Measurements from ENCODE around the gene BAIAP3. TPM values are rescaled to one million over a fixed set of nuclear protein-coding genes. Genes with fewer than 3 reads are reported as not detected.

BAIAP3 gene
- total and polyA plus RNA-seq, 2 experiments from 2014 or later = 5.2 to 13.0 TPM

- Histone ChIP-seq H3K27ac (ENCODE audit: low read depth) (no peak overlapping the region), H4K20me1 (replicated peaks; ENCODE audit: insufficient read depth) (no peaks in the 10 kb centered on the region; the same call in 1 of the 2 replicates), H3F3A (replicated peaks; ENCODE audit: low read depth) (0 out of 2 replicates have a peak, but pooled peaks cover 5% of the 10 kb centered on the region), H2AFZ (no peak overlapping the region), H3K36me3 (ENCODE audit: insufficient read depth) (no peaks in the 10 kb centered on the region), H3K4me2 (peak overlapping the region; percentile 95), H3K9me2 (ENCODE audit: insufficient read depth) (no peaks in the 10 kb centered on the region), H3K27me3 (ENCODE audit: insufficient read depth) (peaks cover 36% of the 10 kb centered on the region), H3K79me2 (replicated peaks; ENCODE audit: insufficient read depth) (no peaks in the 10 kb centered on the region), H3K4me1 (ENCODE audit: insufficient read depth) (peaks cover 10% of the 10 kb centered on the region), H3K4me3 (peak overlapping the region; percentile 72)
- Mint-ChIP-seq H3K36me3 (ENCODE audit: low read depth) (no peaks in the 10 kb centered on the region), H3K27ac (no peak overlapping the region), H3K4me1 (peaks cover 12% of the 10 kb centered on the region), H3K27me3 (ENCODE audit: insufficient read depth, low read depth, poor library complexity) (peaks cover 33% of the 10 kb centered on the region), H3K9me3 (no peaks in the 10 kb centered on the region), H3K4me3 (peak overlapping the region; percentile 44)
- TF ChIP-seq NANOG (IDR thresholded peaks at IDR 0.05; ENCODE audit: borderline replicate concordance) = no peak
- TF ChIP-seq EZH2phosphoT487 (IDR thresholded peaks at IDR 0.05; ENCODE audit: unreplicated experiment) = no peak
- TF ChIP-seq ZNF462 (CRISPR knock-in tag; IDR thresholded peaks at IDR 0.05) = no peak
- TF ChIP-seq, protein P1, sequence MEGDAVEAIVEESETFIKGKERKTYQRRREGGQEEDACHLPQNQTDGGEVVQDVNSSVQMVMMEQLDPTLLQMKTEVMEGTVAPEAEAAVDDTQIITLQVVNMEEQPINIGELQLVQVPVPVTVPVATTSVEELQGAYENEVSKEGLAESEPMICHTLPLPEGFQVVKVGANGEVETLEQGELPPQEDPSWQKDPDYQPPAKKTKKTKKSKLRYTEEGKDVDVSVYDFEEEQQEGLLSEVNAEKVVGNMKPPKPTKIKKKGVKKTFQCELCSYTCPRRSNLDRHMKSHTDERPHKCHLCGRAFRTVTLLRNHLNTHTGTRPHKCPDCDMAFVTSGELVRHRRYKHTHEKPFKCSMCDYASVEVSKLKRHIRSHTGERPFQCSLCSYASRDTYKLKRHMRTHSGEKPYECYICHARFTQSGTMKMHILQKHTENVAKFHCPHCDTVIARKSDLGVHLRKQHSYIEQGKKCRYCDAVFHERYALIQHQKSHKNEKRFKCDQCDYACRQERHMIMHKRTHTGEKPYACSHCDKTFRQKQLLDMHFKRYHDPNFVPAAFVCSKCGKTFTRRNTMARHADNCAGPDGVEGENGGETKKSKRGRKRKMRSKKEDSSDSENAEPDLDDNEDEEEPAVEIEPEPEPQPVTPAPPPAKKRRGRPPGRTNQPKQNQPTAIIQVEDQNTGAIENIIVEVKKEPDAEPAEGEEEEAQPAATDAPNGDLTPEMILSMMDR (conservative IDR thresholded peaks at IDR 0.05; ENCODE audit: low read depth in 2 of 2) = peak in 1 of 2 experiments; percentile 36; a peak in 1 of 4 replicates
- no peak for TF ChIP-seq STAT1 (IDR thresholded peaks at IDR 0.05; ENCODE audit: unreplicated experiment)
- no peak for TF ChIP-seq POLR2AphosphoS5 (IDR thresholded peaks at IDR 0.05; ENCODE audit: low read depth)
- peak; percentile 37 for TF ChIP-seq EZH2 (IDR thresholded peaks at IDR 0.05; ENCODE audit: low read depth, unreplicated experiment)
- no peak for DNase-seq (ENCODE audit: low spot score)
- ATAC-seq = no peak
Observed at GRCh38 chr16:1334739-1335138, 1.3 kb downstream of the BAIAP3 start.

Data from GM23338 (cell line).